ENCODE measurements around the gene MYH14.

MYH14 gene

GRCh38 chr19:50325310-50326100, 122.1 kb downstream of the MYH14 start:
- DNase-seq (ENCODE audit: extremely low read depth, insufficient read length): peak; percentile 85
- Histone ChIP-seq H3K36me3 (ENCODE audit: control insufficient read depth, insufficient read depth, low read length) (peaks cover 3% of the 10 kb centered on the region), H3K4me3 (replicated peaks; ENCODE audit: low read depth, low read length) (0 out of 2 replicates have a peak overlapping the region, but pooled peaks have one; percentile 20), H3K27me3 (replicated peaks; ENCODE audit: control insufficient read depth, insufficient read depth, low read length) (no peaks in the 10 kb centered on the region; the same call in 1 of the 2 replicates)
- no peak for TF ChIP-seq CTCF (IDR thresholded peaks at IDR 0.05; ENCODE audit: insufficient read depth, low read length, poor library complexity, severe bottlenecking)

GRCh38 chr19:50326101-50326664, 122.8 kb downstream of the MYH14 start:
- H3K27me3 ChIP-seq (replicated peaks; ENCODE audit: control insufficient read depth, insufficient read depth, low read length): no peaks in the 10 kb centered on the region; the same call in 1 of the 2 replicates
- no peak for TF ChIP-seq CTCF (IDR thresholded peaks at IDR 0.05; ENCODE audit: insufficient read depth, low read length, poor library complexity, severe bottlenecking)
- H3K4me3 ChIP-seq (replicated peaks; ENCODE audit: low read depth, low read length): 0 out of 2 replicates have a peak overlapping the region, but pooled peaks have one; percentile 20
- H3K36me3 ChIP-seq (ENCODE audit: control insufficient read depth, insufficient read depth, low read length): peaks cover 3% of the 10 kb centered on the region
- DNase-seq (ENCODE audit: extremely low read depth, insufficient read length): no peak

- Histone ChIP-seq H3K27me3 (replicated peaks; ENCODE audit: control insufficient read depth, insufficient read depth, low read length) (no peaks in the 10 kb centered on the region; the same call in 1 of the 2 replicates), H3K4me3 (replicated peaks; ENCODE audit: low read depth, low read length) (no peak overlapping the region), H3K36me3 (ENCODE audit: control insufficient read depth, insufficient read depth, low read length) (peaks cover 3% of the 10 kb centered on the region)
- DNase-seq (ENCODE audit: extremely low read depth, insufficient read length): no peak
- no peak for TF ChIP-seq CTCF (IDR thresholded peaks at IDR 0.05; ENCODE audit: insufficient read depth, low read length, poor library complexity, severe bottlenecking)
Measured at GRCh38 chr19:50327013-50327412, 123.6 kb downstream of the MYH14 start.

- H3K36me3 ChIP-seq (ENCODE audit: control insufficient read depth, insufficient read depth, low read length): peaks cover 3% of the 10 kb centered on the region
- no peaks in the 10 kb centered on the region; the same call in 1 of the 2 replicates for H3K27me3 ChIP-seq (replicated peaks; ENCODE audit: control insufficient read depth, insufficient read depth, low read length)
- no peak for DNase-seq (ENCODE audit: extremely low read depth, insufficient read length)
- TF ChIP-seq CTCF (IDR thresholded peaks at IDR 0.05; ENCODE audit: insufficient read depth, low read length, poor library complexity, severe bottlenecking): no peak
- no peak overlapping the region for H3K4me3 ChIP-seq (replicated peaks; ENCODE audit: low read depth, low read length)
Measured at GRCh38 chr19:50327461-50328223, 124.2 kb downstream of the MYH14 start.

- Histone ChIP-seq H3K36me3 (ENCODE audit: control insufficient read depth, insufficient read depth, low read length) (peaks cover 2% of the 10 kb centered on the region; the same call in 1 of the 2 replicates), H3K4me3 (replicated peaks; ENCODE audit: low read depth, low read length) (peak overlapping the region; percentile 51), H3K27me3 (replicated peaks; ENCODE audit: control insufficient read depth, insufficient read depth, low read length) (no peaks in the 10 kb centered on the region; the same call in 1 of the 2 replicates)
- peak; percentile 75 for DNase-seq (ENCODE audit: extremely low read depth, insufficient read length)
- peak; percentile 19 for TF ChIP-seq CTCF (IDR thresholded peaks at IDR 0.05; ENCODE audit: insufficient read depth, low read length, poor library complexity, severe bottlenecking)
Measured at GRCh38 chr19:50328224-50328872, 124.9 kb downstream of the MYH14 start.
